H1 (cell line): ENCODE results near the gene NELFA. TPM values are rescaled to one million over a fixed set of nuclear protein-coding genes. Genes with fewer than 3 reads are reported as not detected.

Source experiments
- CTCF ChIA-PET: fragments of 300-600 bp; sonication (Branson Sonifier 250); formaldehyde crosslinking; loops from one replicate; lab custom pipeline; 2021; ENCODE audit not compliant: partially characterized antibody; lab: Charles Lee
- POLR2A ChIA-PET: fragments of 300-600 bp; sonication (Branson Sonifier 250); formaldehyde crosslinking; loops from one replicate; lab custom pipeline; 2021; ENCODE audit warnings: inconsistent platforms; ENCODE audit not compliant: partially characterized antibody; lab: Charles Lee
- DNase-seq, 2 experiments: peaks; one replicate each; pipeline versions ENCODE4 v3.0.0 to v3.0.0-alpha.2; 2010 to 2022; ENCODE audit warnings: low spot score in 2 of 2, low read depth in 1 of 2, mixed read lengths in 1 of 2
- FAIRE-seq: peaks from 2 replicates; lab custom pipeline; 2011; peaks lifted over from hg19 to GRCh38; lab: Jason Lieb, UNC
- H2AFZ ChIP-seq: 2 replicates; pipeline ENCODE4 v1.8.1; 2012; ENCODE audit warnings: low read length, inconsistent platforms
- H2AK5ac ChIP-seq: 2 replicates; pipeline ENCODE4 v1.6.1; 2013; ENCODE audit warnings: low read depth, low read length
- H2BK120ac ChIP-seq: replicated peaks from 2 replicates; pipeline ENCODE3; 2013; ENCODE audit warnings: low read depth, low read length, inconsistent platforms
- H2BK12ac ChIP-seq: 2 replicates; pipeline ENCODE4 v1.6.1; 2013; ENCODE audit warnings: low read depth, low read length
- H2BK15ac ChIP-seq: 2 replicates; pipeline ENCODE4 v1.6.1; 2013; ENCODE audit warnings: low read length
- H2BK20ac ChIP-seq: 2 replicates; pipeline ENCODE4 v1.6.1; 2013; ENCODE audit warnings: low read length
- H2BK5ac ChIP-seq: 2 replicates; pipeline ENCODE4 v1.6.1; 2013; ENCODE audit warnings: low read depth, low read length
- H3K14ac ChIP-seq: 2 replicates; pipeline ENCODE4 v1.6.1; 2013; ENCODE audit warnings: inconsistent platforms; ENCODE audit not compliant: insufficient read length
- H3K18ac ChIP-seq: 2 replicates; pipeline ENCODE4 v1.6.1; 2013; ENCODE audit warnings: low read length; ENCODE audit errors: extremely low read depth
- H3K23ac ChIP-seq: 2 replicates; pipeline ENCODE4 v1.6.1; 2013; ENCODE audit warnings: inconsistent platforms; ENCODE audit not compliant: insufficient read length
- H3K23me2 ChIP-seq: 2 replicates; pipeline ENCODE4 v1.6.1; 2013; ENCODE audit warnings: low read depth, low read length
- H3K27ac ChIP-seq: 2 replicates; pipeline ENCODE4 v1.6.1; 2011; ENCODE audit warnings: low read depth, low read length, inconsistent platforms
- H3K27me3 ChIP-seq, 4 experiments: replicated peaks in 1 of 4; 1 replicate in 1 of 4; 2 replicates in 3 of 4; pipeline versions ENCODE4 v1.6.1 to v1.8.1; 2011 to 2013; ENCODE audit warnings: low read length in 3 of 4, mild to moderate bottlenecking in 3 of 4, inconsistent platforms in 2 of 4, mixed read lengths in 2 of 4, moderate library complexity in 1 of 4; ENCODE audit not compliant: control insufficient read depth in 3 of 4, insufficient read depth in 3 of 4; ENCODE audit errors: extremely low read depth in 1 of 4
- H3K36me3 ChIP-seq, 4 experiments: 2 replicates each; pipeline versions ENCODE4 v1.6.1 to v1.8.1; 2011 to 2013; ENCODE audit warnings: mild to moderate bottlenecking in 4 of 4, low read length in 3 of 4, moderate library complexity in 2 of 4, control low read depth in 1 of 4, inconsistent platforms in 1 of 4; ENCODE audit not compliant: insufficient read depth in 4 of 4, control insufficient read depth in 2 of 4
- H3K4ac ChIP-seq: replicated peaks from 2 replicates; pipeline ENCODE3; 2013; ENCODE audit warnings: low read length, low read depth, mixed read lengths, inconsistent platforms; ENCODE audit not compliant: insufficient read length
- H3K4me1 ChIP-seq, 4 experiments: replicated peaks in 1 of 4; 1 replicate in 1 of 4; 2 replicates in 3 of 4; pipeline versions ENCODE4 v1.6.1 to v1.8.1; 2011 to 2013; ENCODE audit warnings: low read length in 3 of 4, inconsistent platforms in 2 of 4, mixed read lengths in 1 of 4; ENCODE audit not compliant: insufficient read depth in 4 of 4, control insufficient read depth in 3 of 4
- H3K4me2 ChIP-seq, 2 experiments: 2 replicates each; pipeline versions ENCODE4 v1.6.1 to v1.8.1; 2011 to 2013; ENCODE audit warnings: low read depth in 2 of 2, low read length in 2 of 2, control low read depth in 1 of 2, inconsistent platforms in 1 of 2, mild to moderate bottlenecking in 1 of 2; ENCODE audit not compliant: insufficient read depth in 1 of 2
- H3K4me3 ChIP-seq, 4 experiments: fragments of 200-600, 300-600 bp in 1 of 4; sonication (generic), shearing (Covaris generic), sonication (Bioruptor Twin) in 1 of 4; 2 replicates each; pipeline versions ENCODE4 v1.5.1 to v1.8.1; 2011 to 2016; ENCODE audit warnings: low read length in 4 of 4, low read depth in 3 of 4, control low read depth in 2 of 4, inconsistent platforms in 2 of 4, mild to moderate bottlenecking in 2 of 4, mixed read lengths in 1 of 4, moderate library complexity in 1 of 4; ENCODE audit not compliant: insufficient read depth in 2 of 4; ENCODE audit errors: extremely low read depth in 1 of 4
- H3K56ac ChIP-seq: replicated peaks from 2 replicates; pipeline ENCODE3; 2013; ENCODE audit warnings: low read depth, mild to moderate bottlenecking, mixed read lengths, low read length, inconsistent platforms; ENCODE audit not compliant: insufficient read length
- H3K79me1 ChIP-seq: 2 replicates; pipeline ENCODE4 v1.6.1; 2013; ENCODE audit warnings: low read depth, low read length, control low read depth
- H3K79me2 ChIP-seq, 2 experiments: 2 replicates each; pipeline versions ENCODE4 v1.6.1 to v1.8.1; 2012 to 2013; ENCODE audit warnings: low read length in 2 of 2, mild to moderate bottlenecking in 2 of 2, inconsistent platforms in 1 of 2; ENCODE audit not compliant: insufficient read depth in 2 of 2, control insufficient read depth in 1 of 2
- H3K9ac ChIP-seq, 4 experiments: replicated peaks in 1 of 4; 1 replicate in 1 of 4; 2 replicates in 3 of 4; pipeline versions ENCODE4 v1.6.1 to v1.8.1; 2011 to 2013; ENCODE audit warnings: low read depth in 3 of 4, low read length in 3 of 4, control low read depth in 2 of 4, mild to moderate bottlenecking in 2 of 4, moderate library complexity in 2 of 4, inconsistent platforms in 1 of 4; ENCODE audit errors: extremely low read depth in 1 of 4
- H3K9me3 ChIP-seq, 2 experiments: 2 replicates each; pipeline versions ENCODE4 v1.6.1 to v1.8.1; 2012 to 2013; ENCODE audit warnings: mild to moderate bottlenecking in 2 of 2, moderate library complexity in 2 of 2, control low read depth in 1 of 2, inconsistent platforms in 1 of 2, low read depth in 1 of 2, low read length in 1 of 2, mixed read lengths in 1 of 2; ENCODE audit not compliant: insufficient read depth in 2 of 2
- H4K20me1 ChIP-seq, 2 experiments: replicated peaks in 1 of 2; 2 replicates each; pipeline versions ENCODE3 to v1.8.1; 2011 to 2013; ENCODE audit warnings: inconsistent platforms in 2 of 2, low read length in 2 of 2, mild to moderate bottlenecking in 1 of 2; ENCODE audit not compliant: insufficient read depth in 2 of 2, control insufficient read depth in 1 of 2
- H4K5ac ChIP-seq: 2 replicates; pipeline ENCODE4 v1.6.1; 2013; ENCODE audit warnings: low read length, low read depth, mixed read lengths, inconsistent platforms; ENCODE audit not compliant: insufficient read length
- H4K8ac ChIP-seq: 2 replicates; pipeline ENCODE4 v1.8.0; 2013; ENCODE audit warnings: mild to moderate bottlenecking, moderate library complexity, low read length, inconsistent platforms; ENCODE audit not compliant: insufficient read depth; ENCODE audit errors: extremely low read depth
- H4K91ac ChIP-seq: replicated peaks from 2 replicates; pipeline ENCODE3; 2013; ENCODE audit warnings: low read length, mixed read lengths, inconsistent platforms; ENCODE audit not compliant: insufficient read length
- BACH1 ChIP-seq: IDR thresholded peaks from 2 replicates; pipeline ENCODE4 v1.6.1; 2012; ENCODE audit warnings: low read length, improper control_type of control experiment
- CBX5 ChIP-seq: fragments of 300-800, 300-1000 bp; sonication (generic); IDR thresholded peaks from 2 replicates; pipeline ENCODE4 v1.7.1; 2016; ENCODE audit warnings: antibody characterized with exemption, low read length, low read depth
- KDM5A ChIP-seq: fragments of 200-600 bp; IDR thresholded peaks from 2 replicates; pipeline ENCODE4 v1.7.1; 2012; ENCODE audit warnings: mild to moderate bottlenecking, low read length, inconsistent platforms, mixed read lengths
- NANOG ChIP-seq: IDR thresholded peaks from 2 replicates; pipeline ENCODE4 v1.6.1; 2011; ENCODE audit warnings: low read length, low read depth, mild to moderate bottlenecking, inconsistent platforms; ENCODE audit not compliant: insufficient read depth, poor library complexity, severe bottlenecking
- SIN3A ChIP-seq, 2 experiments: IDR thresholded peaks in 1 of 2; conservative IDR thresholded peaks in 1 of 2; 2 replicates each; pipeline ENCODE4 v1.6.1; 2011 to 2012; ENCODE audit warnings: low read length in 2 of 2, improper control_type of control experiment in 1 of 2, low read depth in 1 of 2, mild to moderate bottlenecking in 1 of 2
- SP1 ChIP-seq: IDR thresholded peaks from 2 replicates; pipeline ENCODE4 v1.6.1; 2011; ENCODE audit warnings: low read depth, low read length
- TAF7 ChIP-seq: optimal IDR thresholded peaks from 2 replicates; pipeline ENCODE3; 2011; ENCODE audit warnings: low read depth, mild to moderate bottlenecking, inconsistent platforms, low read length, moderate library complexity, borderline replicate concordance
- TBP ChIP-seq: IDR thresholded peaks from 2 replicates; pipeline ENCODE4 v1.6.1; 2011; ENCODE audit warnings: low read depth, low read length, improper control_type of control experiment
- WGBS, 2 experiments: shearing (Covaris generic) in 1 of 2; methylation state at CpG; one replicate each; pipeline versions ENCODE4 v1.1.6 to v1.1.7; 2013 to 2015; ENCODE audit warnings: low lambda C conversion rate in 2 of 2, mixed read lengths in 2 of 2, inconsistent platforms in 1 of 2, low coverage in 1 of 2, missing lambda C conversion rate in 1 of 2; ENCODE audit not compliant: insufficient replicate concordance in 2 of 2, insufficient coverage in 1 of 2, insufficient read length in 1 of 2; ENCODE audit errors: extremely low coverage in 1 of 2, missing lambda C conversion rate in 1 of 2; 5-methylcytosine and 5-hydroxymethylcytosine counted together
- polyA plus RNA-seq, 7 experiments: library from polyadenylated mRNA; depleted of rRNA in 3 of 7; stranded (reverse) in 5 of 7; unstranded in 2 of 7; fragments of >200 nt in 5 of 7; fragments of 200-250 nt in 2 of 7; gene quantifications; 1 replicate in 5 of 7; 2 replicates in 1 of 7; 4 replicates in 1 of 7; pipeline versions ENCODE4 v1.2.1 to v1.2.3, GENCODE V29; 2011 to 2013; ENCODE audit warnings: missing spikeins in 2 of 7, mixed read lengths in 2 of 7
- total RNA-seq: library from RNA; stranded (reverse); fragmentation: NEBNext Ultra II Directional; extraction: Animal tissue kit (Norgen Biotek cat#: 25700); gene quantifications from 2 replicates; pipeline ENCODE4 v1.2.1, GENCODE V29; 2021
- TF ChIP-seq, protein P1 (sequence below): IDR thresholded peaks from 2 replicates; pipeline ENCODE4 v1.6.1; 2012; ENCODE audit warnings: inconsistent platforms

Gene NELFA
- total and polyA plus RNA-seq, 2 of the 8 experiments (the other 6 are each of a cell fraction or from before 2014, with no cell fraction given): 41.8 to 57.5 TPM

DNA sequence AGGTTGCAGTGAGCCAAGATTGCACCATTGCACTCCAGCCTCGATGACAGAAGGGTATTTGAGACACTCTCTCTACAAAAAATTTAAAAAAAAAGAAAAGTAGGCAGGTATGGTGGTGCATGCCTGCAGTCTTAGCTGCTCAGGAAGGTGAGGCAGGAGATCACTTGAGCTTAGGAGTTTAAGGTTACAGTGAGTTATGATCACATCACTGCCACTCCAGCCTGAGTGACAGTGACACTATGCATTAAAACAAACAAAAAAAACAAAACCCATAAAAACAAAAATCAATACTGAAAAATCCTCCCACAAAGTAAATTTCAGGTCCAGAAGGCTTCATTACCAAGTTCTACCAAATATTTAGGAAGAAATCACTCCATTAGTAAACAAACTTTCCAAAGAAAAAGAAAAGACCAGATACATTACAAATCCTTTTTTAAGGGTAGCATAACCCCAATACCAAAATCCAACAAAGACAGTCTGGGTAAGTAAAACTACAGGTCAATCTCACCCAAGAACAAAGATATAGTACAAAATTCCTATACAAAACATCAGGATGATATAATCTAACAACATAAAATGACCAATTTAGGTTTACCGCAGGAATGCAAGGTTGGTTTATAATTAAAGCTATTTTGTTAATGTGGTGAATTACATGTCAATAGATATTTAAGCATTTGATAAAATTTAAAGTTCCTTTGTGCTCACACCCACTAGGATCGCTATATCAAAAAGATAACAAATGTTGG, 11.7 kb downstream of the NELFA start:
- Histone ChIP-seq H3K4ac (no peak overlapping the region), H3K23me2 (no peaks in the 10 kb centered on the region), H3K27ac (no peak overlapping the region), H4K5ac (no peak overlapping the region), H3K79me2 (peaks cover 10 to 86% of the 10 kb centered on the region in 2 experiments), H2BK20ac (no peak overlapping the region), H3K14ac (no peak overlapping the region), H3K56ac (no peak overlapping the region), H4K20me1 (peaks cover 11 to 20% of the 10 kb centered on the region in 2 experiments), H2BK15ac (no peak overlapping the region), H3K27me3 (no peaks in the 10 kb centered on the region), H2AK5ac (no peak overlapping the region; the same call in 1 of the 2 replicates), H2BK12ac (no peak overlapping the region), H4K8ac (no peak overlapping the region), H4K91ac (no peak overlapping the region), H3K4me1 (peaks cover 0 to 4% (median 3%) of the 10 kb centered on the region in 4 experiments; a peak in 2 of 7 replicates), H3K36me3 (peaks cover 0 to 3% (median 0%) of the 10 kb centered on the region in 4 experiments; a peak in 1 of 8 replicates), H2BK120ac (no peak overlapping the region), H3K23ac (no peak overlapping the region), H2BK5ac (no peak overlapping the region), H3K9ac (no peak overlapping the region), H2AFZ (no peak overlapping the region), H3K9me3 (no peaks in the 10 kb centered on the region), H3K4me3 (no peak overlapping the region), H3K18ac (no peak overlapping the region), H3K79me1 (peaks cover 16% of the 10 kb centered on the region), H3K4me2 (no peak overlapping the region)
- FAIRE-seq (no peak), DNase-seq (no peak)
- 89% methylated on average over 3 of the region's 3 CpGs; no CpG with 5 or more reads in 1 of the 2 experiments for WGBS, 2 experiments
- CTCF ChIA-PET: interaction anchor here (1.4 kb wide), 1 partner anchor 67 kb away, joined by 3 read pairs; no protein-coding TSS in a partner anchor
- POLR2A ChIA-PET: no interaction called here
- TF ChIP-seq KDM5A: no peak
- no peak for TF ChIP-seq BACH1
- TF ChIP-seq NANOG: no peak
- TF ChIP-seq TAF7: no peak
- no peak for TF ChIP-seq SP1
- no peak for TF ChIP-seq CBX5
- no peak for TF ChIP-seq TBP
- TF ChIP-seq SIN3A (conservative IDR thresholded peaks at IDR 0.05 in 1 of 2, IDR thresholded peaks at IDR 0.05 in 1 of 2; ENCODE audit: low read depth in 1 of 2, low read length in 2 of 2): no peak
- TF ChIP-seq, protein P1, sequence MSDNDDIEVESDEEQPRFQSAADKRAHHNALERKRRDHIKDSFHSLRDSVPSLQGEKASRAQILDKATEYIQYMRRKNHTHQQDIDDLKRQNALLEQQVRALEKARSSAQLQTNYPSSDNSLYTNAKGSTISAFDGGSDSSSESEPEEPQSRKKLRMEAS: no peak
